Measurements from ENCODE around the gene RIMBP3C. TPM values are rescaled to one million over a fixed set of nuclear protein-coding genes. Genes with fewer than 3 reads are reported as not detected.
A peak's percentile ranks its signal among the peaks of the same experiment; 100 is the strongest.
"Not testable (repeated sequence)": the region's sequence is repeated elsewhere in the genome, so short reads cannot be mapped to it uniquely, and the experiment has no call there.

The RIMBP3C gene
- total RNA-seq, 1 donor from 2014 or later = 0.31 TPM

GRCh38 chr22:21573750-21574494, 22.7 kb upstream of the RIMBP3C start:
- no peak for TF ChIP-seq CTCF (IDR thresholded peaks at IDR 0.05; ENCODE audit: unreplicated experiment)
- no peaks in the 10 kb centered on the region for H3K27me3 Mint-ChIP-seq (ENCODE audit: low read depth)
- H3K36me3 Mint-ChIP-seq = peaks cover 7% of the 10 kb centered on the region
- H3K27ac Mint-ChIP-seq = peak overlapping the region; percentile 37
- no peak for DNase-seq (ENCODE audit: low spot score in 2 of 2, unreplicated experiment in 2 of 2)
- peaks cover 35% of the 10 kb centered on the region for H3K4me1 Mint-ChIP-seq
- no peaks in the 10 kb centered on the region for H3K9me3 Mint-ChIP-seq
- H3K4me3 Mint-ChIP-seq = no peak overlapping the region

GRCh38 chr22:21573293-21573734, 22.1 kb upstream of the RIMBP3C start:
- no peak for DNase-seq (ENCODE audit: low spot score in 2 of 2, unreplicated experiment in 2 of 2)
- no peaks in the 10 kb centered on the region for H3K27me3 Mint-ChIP-seq (ENCODE audit: low read depth)
- peaks cover 40% of the 10 kb centered on the region for H3K4me1 Mint-ChIP-seq
- TF ChIP-seq CTCF (IDR thresholded peaks at IDR 0.05; ENCODE audit: unreplicated experiment) = no peak
- no peaks in the 10 kb centered on the region for H3K9me3 Mint-ChIP-seq
- H3K36me3 Mint-ChIP-seq = peaks cover 7% of the 10 kb centered on the region
- H3K27ac Mint-ChIP-seq = no peak overlapping the region
- no peak overlapping the region for H3K4me3 Mint-ChIP-seq

GRCh38 chr22:21571679-21572078, 20.4 kb upstream of the RIMBP3C start:
- TF ChIP-seq CTCF (IDR thresholded peaks at IDR 0.05; ENCODE audit: unreplicated experiment) = no peak
- H3K27ac Mint-ChIP-seq = no peak overlapping the region
- DNase-seq (ENCODE audit: low spot score in 2 of 2, unreplicated experiment in 2 of 2) = no peak
- H3K4me1 Mint-ChIP-seq = peaks cover 36% of the 10 kb centered on the region
- no peaks in the 10 kb centered on the region for H3K9me3 Mint-ChIP-seq
- H3K4me3 Mint-ChIP-seq = no peak overlapping the region
- H3K36me3 Mint-ChIP-seq = peaks cover 4% of the 10 kb centered on the region
- no peaks in the 10 kb centered on the region for H3K27me3 Mint-ChIP-seq (ENCODE audit: low read depth)

- Mint-ChIP-seq H3K27ac (no peak overlapping the region), H3K27me3 (ENCODE audit: low read depth) (no peaks in the 10 kb centered on the region), H3K4me3 (no peak overlapping the region), H3K4me1 (peaks cover 36% of the 10 kb centered on the region), H3K9me3 (no peaks in the 10 kb centered on the region), H3K36me3 (peaks cover 4% of the 10 kb centered on the region)
- no peak for TF ChIP-seq CTCF (IDR thresholded peaks at IDR 0.05; ENCODE audit: unreplicated experiment)
- DNase-seq (ENCODE audit: low spot score in 2 of 2, unreplicated experiment in 2 of 2) = no peak
Observed at GRCh38 chr22:21570398-21570797, 19.1 kb upstream of the RIMBP3C start.

- no peak for TF ChIP-seq CTCF (IDR thresholded peaks at IDR 0.05; ENCODE audit: unreplicated experiment)
- Mint-ChIP-seq H3K4me3 (peak overlapping the region; percentile 94), H3K27me3 (ENCODE audit: low read depth) (no peaks in the 10 kb centered on the region), H3K9me3 (no peaks in the 10 kb centered on the region), H3K27ac (peak overlapping the region; percentile 81), H3K4me1 (peaks cover 36% of the 10 kb centered on the region), H3K36me3 (peaks cover 4% of the 10 kb centered on the region)
- no peak for DNase-seq (ENCODE audit: low spot score in 2 of 2, unreplicated experiment in 2 of 2)
Observed at GRCh38 chr22:21569459-21570170, 18.4 kb upstream of the RIMBP3C start.

- Mint-ChIP-seq H3K4me1 (peaks cover 33% of the 10 kb centered on the region), H3K4me3 (peak overlapping the region; percentile 94), H3K27ac (peak overlapping the region; percentile 98)
- H3K27me3 Mint-ChIP-seq (ENCODE audit: low read depth); H3K36me3 Mint-ChIP-seq; DNase-seq (ENCODE audit: low spot score in 2 of 2, unreplicated experiment in 2 of 2); H3K9me3 Mint-ChIP-seq: not testable (repeated sequence)
Observed at GRCh38 chr22:21569076-21569427, 17.8 kb upstream of the RIMBP3C start.
